ENCODE data around the gene AKT3. TPM values are rescaled to one million over a fixed set of nuclear protein-coding genes. Genes with fewer than 3 reads are reported as not detected.

The AKT3 gene
- total and polyA plus RNA-seq, 2 experiments from 2014 or later: 4.5 to 18.5 TPM

GRCh38 chr1:243758647-243759046 lies 91.4 kb downstream of the AKT3 start:
- no peaks in the 10 kb centered on the region for H4K20me1 ChIP-seq (replicated peaks; ENCODE audit: insufficient read depth)
- Mint-ChIP-seq H3K9me3 (no peaks in the 10 kb centered on the region), H3K27ac (no peak overlapping the region), H3K4me1 (peaks cover 13% of the 10 kb centered on the region), H3K27me3 (ENCODE audit: insufficient read depth, low read depth, poor library complexity) (peaks cover 2% of the 10 kb centered on the region), H3K36me3 (ENCODE audit: low read depth) (no peaks in the 10 kb centered on the region), H3K4me3 (no peak overlapping the region)
- no peak overlapping the region for H3K27ac ChIP-seq (ENCODE audit: low read depth)
- H3K4me2 ChIP-seq: no peak overlapping the region
- no peaks in the 10 kb centered on the region for H3F3A ChIP-seq (replicated peaks; ENCODE audit: low read depth)
- H3K36me3 ChIP-seq (ENCODE audit: insufficient read depth): no peaks in the 10 kb centered on the region
- no peak overlapping the region for H2AFZ ChIP-seq
- ATAC-seq (peak; percentile 76), DNase-seq (ENCODE audit: low spot score) (peak; percentile 36)
- H3K9me2 ChIP-seq (ENCODE audit: insufficient read depth): no peaks in the 10 kb centered on the region
- H3K27me3 ChIP-seq (ENCODE audit: insufficient read depth): no peaks in the 10 kb centered on the region
- no peak for TF ChIP-seq CTCF (conservative IDR thresholded peaks at IDR 0.05; ENCODE audit: low read depth in 2 of 2)
- no peak for TF ChIP-seq REST (IDR thresholded peaks at IDR 0.05; ENCODE audit: unreplicated experiment)
- no peak for TF ChIP-seq POLR2AphosphoS5 (IDR thresholded peaks at IDR 0.05; ENCODE audit: low read depth)
- TF ChIP-seq ZNF462 (CRISPR knock-in tag; IDR thresholded peaks at IDR 0.05): no peak
- TF ChIP-seq CREB1 (CRISPR knock-in tag; IDR thresholded peaks at IDR 0.05; ENCODE audit: low read depth): no peak
- TF ChIP-seq ZNF331 (CRISPR knock-in tag; IDR thresholded peaks at IDR 0.05; ENCODE audit: low read depth): no peak
- TF ChIP-seq EZH2 (IDR thresholded peaks at IDR 0.05; ENCODE audit: low read depth, unreplicated experiment): no peak
- no peak for TF ChIP-seq NANOG (IDR thresholded peaks at IDR 0.05; ENCODE audit: borderline replicate concordance)
- no peak for TF ChIP-seq JUNB (IDR thresholded peaks at IDR 0.05; ENCODE audit: unreplicated experiment)
- no peaks in the 10 kb centered on the region for H3K79me2 ChIP-seq (replicated peaks; ENCODE audit: insufficient read depth)
- no peak overlapping the region for H3K4me3 ChIP-seq
- H3K4me1 ChIP-seq (ENCODE audit: insufficient read depth): peaks cover 6% of the 10 kb centered on the region

All from GM23338 (cell line).